SK-N-SH (cell line): ENCODE data around the gene UCK1. TPM values are rescaled to one million over a fixed set of nuclear protein-coding genes. Genes with fewer than 3 reads are reported as not detected.

ENCODE experiments used
- CTCF ChIA-PET: fragments of 300-600, 350-600 bp; formaldehyde crosslinking; extraction: SDS; loops from one replicate; lab custom pipeline; 2021; lab: Yijun Ruan, JAX
- POLR2A ChIA-PET: fragments of 350-600 bp; sonication (Branson Sonifier 250); formaldehyde crosslinking; extraction: SDS; loops from one replicate; lab custom pipeline; 2020; ENCODE audit warnings: antibody characterized with exemption, inconsistent platforms; lab: Yijun Ruan, JAX
- DNase-seq: peaks from one replicate; pipeline ENCODE4 v3.0.0; 2012
- H2AFZ ChIP-seq: fragments of 200-600 bp; sonication (generic); 2 replicates; pipeline ENCODE4 v1.8.1; 2016; ENCODE audit warnings: antibody characterized with exemption, mild to moderate bottlenecking, low read depth
- H3F3A ChIP-seq: fragments of 200-600 bp; sonication (generic); replicated peaks from 2 replicates; pipeline ENCODE3; 2016; ENCODE audit warnings: antibody characterized with exemption, mild to moderate bottlenecking; ENCODE audit not compliant: insufficient read depth
- H3K27ac ChIP-seq, 2 experiments: fragments of 200-500 bp in 1 of 2; fragments of 200-600 bp in 1 of 2; sonication (Bioruptor generic) in 1 of 2; sonication (generic), shearing (Covaris generic) in 1 of 2; 2 replicates each; pipeline versions ENCODE4 v1.5.1 to v1.6.1; 2014 to 2016; ENCODE audit warnings: low read depth in 2 of 2, inconsistent platforms in 1 of 2, low read length in 1 of 2, mild to moderate bottlenecking in 1 of 2, mixed read lengths in 1 of 2
- H3K27me3 ChIP-seq: fragments of 200-600 bp; sonication (generic), shearing (Covaris generic); 2 replicates; pipeline ENCODE4 v1.6.1; 2016; ENCODE audit warnings: mixed run types; ENCODE audit not compliant: insufficient read depth
- H3K36me3 ChIP-seq, 2 experiments: fragments of 200-500 bp in 1 of 2; fragments of 200-600 bp in 1 of 2; sonication (Bioruptor generic) in 1 of 2; sonication (generic) in 1 of 2; replicated peaks in 1 of 2; 2 replicates each; pipeline versions ENCODE3 to v1.5.1; 2014 to 2016; ENCODE audit warnings: low read length in 1 of 2, mild to moderate bottlenecking in 1 of 2; ENCODE audit not compliant: insufficient read depth in 2 of 2, control insufficient read depth in 1 of 2
- H3K4me1 ChIP-seq, 2 experiments: fragments of 200-500 bp in 1 of 2; fragments of 200-600 bp in 1 of 2; sonication (Bioruptor generic) in 1 of 2; sonication (generic), shearing (Covaris generic) in 1 of 2; 2 replicates each; pipeline versions ENCODE4 v1.5.1 to v1.6.1; 2014 to 2016; ENCODE audit warnings: low read depth in 1 of 2, low read length in 1 of 2, mixed run types in 1 of 2; ENCODE audit not compliant: insufficient read depth in 2 of 2, control insufficient read depth in 1 of 2
- H3K4me2 ChIP-seq: fragments of 200-600 bp; sonication (generic), shearing (Covaris generic); 2 replicates; pipeline ENCODE4 v1.6.1; 2017; ENCODE audit warnings: mixed run types
- H3K4me3 ChIP-seq, 2 experiments: fragments of 200-500 bp in 1 of 2; fragments of 200-600 bp in 1 of 2; sonication (Bioruptor generic) in 1 of 2; sonication (generic), shearing (Covaris generic) in 1 of 2; 2 replicates each; pipeline versions ENCODE4 v1.5.1 to v1.8.1; 2014 to 2016; ENCODE audit warnings: low read depth in 2 of 2, inconsistent platforms in 1 of 2, low read length in 1 of 2, mild to moderate bottlenecking in 1 of 2, mixed read lengths in 1 of 2, moderate library complexity in 1 of 2
- H3K79me2 ChIP-seq: fragments of 200-600 bp; sonication (generic); 2 replicates; pipeline ENCODE4 v1.8.1; 2017; ENCODE audit warnings: mild to moderate bottlenecking; ENCODE audit not compliant: insufficient read depth
- H3K9ac ChIP-seq: fragments of 200-600 bp; sonication (generic); 2 replicates; pipeline ENCODE4 v1.6.1; 2017; ENCODE audit warnings: mixed run types
- H3K9me2 ChIP-seq: fragments of 200-600 bp; sonication (generic); 2 replicates; pipeline ENCODE4 v1.6.1; 2017; ENCODE audit warnings: mixed run types
- H3K9me3 ChIP-seq: fragments of 200-600 bp; sonication (generic); 2 replicates; pipeline ENCODE4 v1.6.1; 2017; ENCODE audit warnings: mixed run types, mild to moderate bottlenecking, moderate library complexity
- H4K20me1 ChIP-seq: fragments of 200-600 bp; sonication (generic); 2 replicates; pipeline ENCODE4 v1.6.1; 2017; ENCODE audit warnings: mild to moderate bottlenecking, mixed run types; ENCODE audit not compliant: insufficient read depth
- CHD2 ChIP-seq: fragments of 150-350 bp; IDR thresholded peaks from 2 replicates; pipeline ENCODE4 v1.6.1; 2018; ENCODE audit warnings: low read length; ENCODE audit not compliant: partially characterized antibody
- EP300 ChIP-seq, 2 experiments: IDR thresholded peaks; 2 replicates each; pipeline versions ENCODE4 v1.4.0 to v1.6.1; 2012; ENCODE audit warnings: borderline replicate concordance in 1 of 2, low read depth in 1 of 2, low read length in 1 of 2
- EZH2phosphoT487 ChIP-seq: fragments of 200-600 bp; sonication (generic); IDR thresholded peaks from 2 replicates; pipeline ENCODE4 v1.6.1; 2017; ENCODE audit warnings: low read depth, mixed run types, mild to moderate bottlenecking, antibody characterized with exemption, moderate library complexity, borderline replicate concordance
- FOSL2 ChIP-seq: IDR thresholded peaks from 2 replicates; pipeline ENCODE4 v1.4.0; 2012; ENCODE audit warnings: low read depth, mild to moderate bottlenecking, moderate library complexity, borderline replicate concordance
- FOXJ3 ChIP-seq: sonication (generic); formaldehyde crosslinking; IDR thresholded peaks from 2 replicates; pipeline ENCODE4 v1.5.1; 2020; ENCODE audit warnings: mild to moderate bottlenecking, missing genetic modification reagents
- FOXM1 ChIP-seq: IDR thresholded peaks from 2 replicates; pipeline ENCODE4 v1.4.0; 2012; ENCODE audit warnings: low read depth, mild to moderate bottlenecking
- GATA2 ChIP-seq: sonication (generic); formaldehyde crosslinking; IDR thresholded peaks from 2 replicates; pipeline ENCODE4 v1.5.0; 2020; ENCODE audit warnings: mild to moderate bottlenecking, missing genetic modification reagents
- MEF2A ChIP-seq: IDR thresholded peaks from 2 replicates; pipeline ENCODE4 v1.4.0; 2012; ENCODE audit warnings: low read depth, borderline replicate concordance
- MXI1 ChIP-seq: IDR thresholded peaks from 2 replicates; pipeline ENCODE4 v1.6.1; 2012; ENCODE audit warnings: mild to moderate bottlenecking, low read depth, low read length, improper control_type of control experiment
- NFIC ChIP-seq: IDR thresholded peaks from 2 replicates; pipeline ENCODE4 v1.4.0; 2012; ENCODE audit warnings: borderline replicate concordance
- NRF1 ChIP-seq: IDR thresholded peaks from 2 replicates; pipeline ENCODE4 v1.6.1; 2012; ENCODE audit warnings: low read depth, mild to moderate bottlenecking, low read length
- RFX5 ChIP-seq: IDR thresholded peaks from 2 replicates; pipeline ENCODE4 v1.6.1; 2012; ENCODE audit warnings: mild to moderate bottlenecking, improper control_type of control experiment, low read length
- RXRA ChIP-seq: IDR thresholded peaks from 2 replicates; pipeline ENCODE4 v1.4.0; 2012; ENCODE audit warnings: low read depth, mild to moderate bottlenecking, borderline replicate concordance
- SIN3A ChIP-seq: IDR thresholded peaks from 2 replicates; pipeline ENCODE4 v1.6.1; 2012; ENCODE audit warnings: low read depth, mild to moderate bottlenecking, low read length, moderate library complexity, borderline replicate concordance
- TAF1 ChIP-seq: IDR thresholded peaks from 2 replicates; pipeline ENCODE4 v1.6.1; 2012; ENCODE audit warnings: low read depth, mild to moderate bottlenecking, low read length, moderate library complexity, borderline replicate concordance
- TCF12 ChIP-seq: IDR thresholded peaks from 2 replicates; pipeline ENCODE4 v1.4.0; 2012
- TEAD4 ChIP-seq: IDR thresholded peaks from 2 replicates; pipeline ENCODE4 v1.4.0; 2012; ENCODE audit warnings: mild to moderate bottlenecking, borderline replicate concordance; ENCODE audit not compliant: insufficient read depth
- YY1 ChIP-seq: IDR thresholded peaks from 2 replicates; pipeline ENCODE4 v1.4.0; 2012; ENCODE audit warnings: low read depth, mild to moderate bottlenecking
- WGBS: methylation state at CpG from one replicate; pipeline ENCODE4 v1.1.6; 2017; ENCODE audit warnings: low lambda C conversion rate; 5-methylcytosine and 5-hydroxymethylcytosine counted together
- polyA plus RNA-seq, 3 experiments: library from polyadenylated mRNA; depleted of rRNA; stranded (reverse); fragments of >200 nt; gene quantifications; 2 replicates each; pipeline ENCODE4 v1.2.3, GENCODE V29; 2012
- TF ChIP-seq, protein P1 (sequence below): IDR thresholded peaks from 2 replicates; pipeline ENCODE4 v1.4.0; 2012; ENCODE audit warnings: low read depth
- TF ChIP-seq, protein P2 (sequence below): IDR thresholded peaks from 2 replicates; pipeline ENCODE4 v1.4.0; 2012; ENCODE audit warnings: low read depth, borderline replicate concordance
- TF ChIP-seq, protein P3 (sequence below): IDR thresholded peaks from 2 replicates; pipeline ENCODE4 v1.6.1; 2012; ENCODE audit warnings: mild to moderate bottlenecking, low read depth, low read length, moderate library complexity

The UCK1 gene
- polyA plus RNA-seq, 1 of the 3 experiments (the other 2 are of a cell fraction): 32.9 TPM

DNA sequence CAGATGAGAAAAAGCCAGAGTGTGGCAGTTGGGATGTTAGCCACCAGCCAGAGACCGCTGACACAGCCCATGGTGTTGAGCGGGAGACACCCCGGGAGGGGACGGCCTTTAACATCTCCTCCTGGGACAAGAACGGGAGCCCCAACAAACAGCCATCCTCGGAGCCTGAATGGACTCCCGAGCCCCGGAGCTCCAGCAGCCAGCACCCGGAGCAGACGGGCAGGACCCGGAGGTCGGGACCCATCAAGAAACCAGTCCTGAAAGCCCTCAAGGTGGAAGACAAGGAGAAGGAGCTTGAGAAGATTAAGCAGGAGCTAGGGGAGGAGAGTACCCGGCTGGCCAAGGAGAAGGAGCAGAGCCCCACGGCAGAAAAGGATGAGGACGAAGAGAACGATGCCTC, 56.4 kb downstream of the UCK1 start:
- ChIA-PET POLR2A (no interaction called here), CTCF (interaction anchor here (0.6 to 2.1 kb wide), 4 partner anchors 44 to 201 kb away, joined by 4 to 9 read pairs (median 5); no protein-coding TSS in a partner anchor)
- Histone ChIP-seq H3K27ac (no peak overlapping the region), H3K4me3 (no peak overlapping the region), H3K4me2 (no peak overlapping the region), H3K36me3 (peaks cover 63 to 92% of the 10 kb centered on the region in 2 experiments), H3K27me3 (no peaks in the 10 kb centered on the region), H3K4me1 (no peaks in the 10 kb centered on the region; a peak in 1 of 4 replicates), H2AFZ (no peak overlapping the region), H3K9ac (no peak overlapping the region), H3K79me2 (peaks cover 60% of the 10 kb centered on the region), H4K20me1 (peaks cover 72% of the 10 kb centered on the region), H3K9me2 (no peaks in the 10 kb centered on the region), H3K9me3 (no peaks in the 10 kb centered on the region), H3F3A (peaks cover 6% of the 10 kb centered on the region)
- TF ChIP-seq EZH2phosphoT487 (no peak), TEAD4 (no peak), TCF12 (no peak), MXI1 (no peak)
- TF ChIP-seq, protein P1, sequence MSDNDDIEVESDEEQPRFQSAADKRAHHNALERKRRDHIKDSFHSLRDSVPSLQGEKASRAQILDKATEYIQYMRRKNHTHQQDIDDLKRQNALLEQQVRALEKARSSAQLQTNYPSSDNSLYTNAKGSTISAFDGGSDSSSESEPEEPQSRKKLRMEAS: no peak
- no peak for DNase-seq
- 94% methylated on average over 11 of the region's 16 CpGs for WGBS

DNA sequence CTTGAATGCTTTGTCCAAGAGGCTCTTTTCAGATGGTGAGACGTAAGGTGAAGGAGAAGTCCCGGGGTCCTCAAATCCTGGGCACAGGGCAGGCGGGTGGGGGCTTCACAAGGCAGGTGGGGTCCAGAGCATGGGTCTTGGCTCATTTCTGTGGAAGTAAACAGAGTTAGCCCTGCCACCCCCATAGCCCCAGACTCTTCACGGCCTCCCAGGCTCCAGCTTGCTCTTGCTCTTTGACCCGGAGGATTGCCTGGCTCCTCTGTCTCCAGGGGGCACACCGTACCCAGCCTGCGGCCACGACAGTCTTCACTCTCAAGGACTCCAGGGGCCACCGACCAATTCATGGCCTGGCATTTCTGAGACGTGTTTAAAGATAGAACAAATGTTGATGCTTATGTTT, 57.2 kb downstream of the UCK1 start:
- Histone ChIP-seq H4K20me1 (peaks cover 70% of the 10 kb centered on the region), H3K27ac (no peak overlapping the region), H3K4me2 (no peak overlapping the region), H3K27me3 (no peaks in the 10 kb centered on the region), H2AFZ (no peak overlapping the region), H3K4me3 (no peak overlapping the region), H3K36me3 (peaks cover 59 to 88% of the 10 kb centered on the region in 2 experiments), H3F3A (peaks cover 6% of the 10 kb centered on the region), H3K9me3 (no peaks in the 10 kb centered on the region), H3K9ac (no peak overlapping the region), H3K9me2 (no peaks in the 10 kb centered on the region), H3K4me1 (no peaks in the 10 kb centered on the region; a peak in 1 of 4 replicates), H3K79me2 (peaks cover 63% of the 10 kb centered on the region)
- ChIA-PET CTCF (interaction anchor here (0.6 to 1.7 kb wide), 3 partner anchors 43 to 267 kb away, joined by 3 to 9 read pairs (median 4); no protein-coding TSS in a partner anchor), POLR2A (no interaction called here)
- DNase-seq: no peak
- 91% methylated on average over 6 of the region's 10 CpGs for WGBS
- no peak for TF ChIP-seq SIN3A
- TF ChIP-seq FOXM1: no peak
- TF ChIP-seq MEF2A: no peak
- TF ChIP-seq FOSL2: no peak
- no peak for TF ChIP-seq FOXJ3 (CRISPR knock-in tag)
- no peak for TF ChIP-seq EZH2phosphoT487
- no peak for TF ChIP-seq RFX5
- TF ChIP-seq GATA2 (CRISPR knock-in tag): no peak
- TF ChIP-seq, protein P2, sequence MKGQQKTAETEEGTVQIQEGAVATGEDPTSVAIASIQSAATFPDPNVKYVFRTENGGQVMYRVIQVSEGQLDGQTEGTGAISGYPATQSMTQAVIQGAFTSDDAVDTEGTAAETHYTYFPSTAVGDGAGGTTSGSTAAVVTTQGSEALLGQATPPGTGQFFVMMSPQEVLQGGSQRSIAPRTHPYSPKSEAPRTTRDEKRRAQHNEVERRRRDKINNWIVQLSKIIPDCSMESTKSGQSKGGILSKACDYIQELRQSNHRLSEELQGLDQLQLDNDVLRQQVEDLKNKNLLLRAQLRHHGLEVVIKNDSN: no peak
- no peak for TF ChIP-seq MXI1
- no peak for TF ChIP-seq TAF1
- TF ChIP-seq, protein P3, sequence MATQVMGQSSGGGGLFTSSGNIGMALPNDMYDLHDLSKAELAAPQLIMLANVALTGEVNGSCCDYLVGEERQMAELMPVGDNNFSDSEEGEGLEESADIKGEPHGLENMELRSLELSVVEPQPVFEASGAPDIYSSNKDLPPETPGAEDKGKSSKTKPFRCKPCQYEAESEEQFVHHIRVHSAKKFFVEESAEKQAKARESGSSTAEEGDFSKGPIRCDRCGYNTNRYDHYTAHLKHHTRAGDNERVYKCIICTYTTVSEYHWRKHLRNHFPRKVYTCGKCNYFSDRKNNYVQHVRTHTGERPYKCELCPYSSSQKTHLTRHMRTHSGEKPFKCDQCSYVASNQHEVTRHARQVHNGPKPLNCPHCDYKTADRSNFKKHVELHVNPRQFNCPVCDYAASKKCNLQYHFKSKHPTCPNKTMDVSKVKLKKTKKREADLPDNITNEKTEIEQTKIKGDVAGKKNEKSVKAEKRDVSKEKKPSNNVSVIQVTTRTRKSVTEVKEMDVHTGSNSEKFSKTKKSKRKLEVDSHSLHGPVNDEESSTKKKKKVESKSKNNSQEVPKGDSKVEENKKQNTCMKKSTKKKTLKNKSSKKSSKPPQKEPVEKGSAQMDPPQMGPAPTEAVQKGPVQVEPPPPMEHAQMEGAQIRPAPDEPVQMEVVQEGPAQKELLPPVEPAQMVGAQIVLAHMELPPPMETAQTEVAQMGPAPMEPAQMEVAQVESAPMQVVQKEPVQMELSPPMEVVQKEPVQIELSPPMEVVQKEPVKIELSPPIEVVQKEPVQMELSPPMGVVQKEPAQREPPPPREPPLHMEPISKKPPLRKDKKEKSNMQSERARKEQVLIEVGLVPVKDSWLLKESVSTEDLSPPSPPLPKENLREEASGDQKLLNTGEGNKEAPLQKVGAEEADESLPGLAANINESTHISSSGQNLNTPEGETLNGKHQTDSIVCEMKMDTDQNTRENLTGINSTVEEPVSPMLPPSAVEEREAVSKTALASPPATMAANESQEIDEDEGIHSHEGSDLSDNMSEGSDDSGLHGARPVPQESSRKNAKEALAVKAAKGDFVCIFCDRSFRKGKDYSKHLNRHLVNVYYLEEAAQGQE: no peak
- TF ChIP-seq RXRA: no peak
- TF ChIP-seq NRF1: no peak
- TF ChIP-seq YY1: no peak
- no peak for TF ChIP-seq CHD2
- no peak for TF ChIP-seq EP300 (IDR thresholded peaks at IDR 0.05; ENCODE audit: borderline replicate concordance in 1 of 2, low read depth in 1 of 2, low read length in 1 of 2)
- no peak for TF ChIP-seq NFIC
